Cerebellar cortex (tissue), 1 donor: Measurements from ENCODE around the gene PSME1.

ENCODE experiments used
- DNase-seq: peaks from one replicate; pipeline ENCODE4 v3.0.0-alpha.2; 2015; ENCODE audit warnings: low spot score

Gene PSME1

GRCh38 chr14:24130380-24130716 is 5.6 kb upstream of the PSME1 start, which contains the start of gene FITM1:
FITM1 (plus strand) TSS chr14:24130659; CDS start chr14:24131564, 905 bp downstream.
- DNase-seq, result no peak

DNA sequence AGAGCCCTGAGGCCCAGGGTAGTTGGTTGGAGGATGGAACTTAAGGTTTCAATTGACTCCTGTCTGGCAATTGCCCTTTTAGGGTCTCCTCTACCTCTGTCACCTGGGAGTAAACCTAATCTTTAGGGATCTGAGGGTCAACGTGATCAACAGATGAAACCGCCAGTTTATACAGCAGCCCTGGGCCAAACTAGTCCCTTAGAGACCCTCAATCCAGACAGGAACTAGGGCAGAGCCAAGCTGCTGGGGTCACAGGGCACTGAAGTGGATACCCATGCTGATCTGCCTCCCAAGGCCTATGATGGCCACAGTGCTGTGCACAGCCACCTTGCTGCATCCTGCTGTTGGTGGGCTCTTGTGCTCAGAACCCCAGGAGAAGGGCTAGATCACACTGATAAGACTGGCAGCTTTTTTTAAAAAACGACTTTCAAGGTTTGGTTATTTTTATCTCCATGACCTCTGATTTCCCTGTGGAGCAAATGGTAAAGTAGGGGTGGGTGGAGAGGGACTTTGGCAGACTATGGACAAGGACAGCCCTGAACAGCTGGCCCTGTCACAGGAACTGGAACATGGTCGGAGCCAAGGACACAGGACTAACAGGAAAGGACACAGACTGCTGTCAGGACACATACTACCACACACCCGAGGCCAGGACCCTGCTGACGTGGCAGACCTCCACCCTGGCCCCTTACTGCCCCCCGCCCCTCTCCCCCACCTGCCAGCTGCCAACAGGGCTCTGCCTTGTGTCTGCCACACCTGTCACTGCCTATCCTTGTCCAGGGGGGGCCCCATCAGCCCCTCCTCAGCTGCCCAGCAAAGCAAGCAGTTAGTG is 5.1 kb upstream of the PSME1 start:
- no peak for DNase-seq

- no peak for DNase-seq
These were observed 4.4 kb upstream of the PSME1 start for GRCh38 chr14:24131549-24131966.

GRCh38 chr14:24132061-24132685 is 3.8 kb upstream of the PSME1 start:
- no peak for DNase-seq

- no peak for DNase-seq
These were observed 3.0 kb upstream of the PSME1 start for GRCh38 chr14:24132976-24133375.

GRCh38 chr14:24133735-24134134 is 2.3 kb upstream of the PSME1 start:
- no peak for DNase-seq

GRCh38 chr14:24135584-24135833 is 485 bp upstream of the PSME1 start:
- DNase-seq, result no peak

- DNase-seq, result no peak
These were observed 912 bp downstream of the PSME1 start for GRCh38 chr14:24136684-24137528.

- DNase-seq, result no peak
These were observed 1.8 kb downstream of the PSME1 start for GRCh38 chr14:24137529-24138395.

DNA sequence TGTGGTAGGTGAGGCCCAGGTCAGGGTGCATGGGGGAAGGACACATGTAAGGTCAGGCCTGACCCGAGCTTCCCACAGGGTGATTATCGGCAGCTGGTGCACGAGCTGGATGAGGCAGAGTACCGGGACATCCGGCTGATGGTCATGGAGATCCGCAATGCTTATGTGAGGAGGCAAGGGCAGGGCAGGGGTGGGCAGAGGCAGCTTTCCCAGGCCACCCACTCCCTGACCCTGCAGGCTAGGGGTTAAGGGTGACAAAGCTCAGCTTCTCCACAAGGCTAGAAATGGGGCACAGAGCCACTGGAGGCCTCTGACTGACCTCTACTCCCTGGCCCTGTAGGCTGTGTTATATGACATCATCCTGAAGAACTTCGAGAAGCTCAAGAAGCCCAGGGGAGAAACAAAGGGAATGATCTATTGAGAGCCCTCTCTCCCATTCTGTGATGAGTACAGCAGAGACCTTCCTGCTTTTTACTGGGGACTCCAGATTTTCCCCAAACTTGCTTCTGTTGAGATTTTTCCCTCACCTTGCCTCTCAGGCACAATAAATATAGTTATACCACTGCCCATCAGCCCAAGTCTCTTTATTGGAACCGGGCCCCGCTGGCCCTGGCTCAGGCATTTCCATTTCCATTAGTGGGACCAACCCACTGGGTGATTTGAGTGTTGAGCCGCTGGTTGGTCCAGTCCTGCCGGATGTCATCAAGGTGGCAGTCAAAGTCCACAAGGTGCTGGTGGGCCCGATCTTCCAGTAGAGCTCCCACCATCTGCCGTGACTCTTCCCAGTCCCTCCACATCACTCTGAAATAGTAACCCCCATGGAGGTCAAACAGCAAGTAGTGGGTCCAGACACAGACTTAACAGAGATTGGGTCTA is 2.6 kb downstream of the PSME1 start:
- no peak for DNase-seq

DNA sequence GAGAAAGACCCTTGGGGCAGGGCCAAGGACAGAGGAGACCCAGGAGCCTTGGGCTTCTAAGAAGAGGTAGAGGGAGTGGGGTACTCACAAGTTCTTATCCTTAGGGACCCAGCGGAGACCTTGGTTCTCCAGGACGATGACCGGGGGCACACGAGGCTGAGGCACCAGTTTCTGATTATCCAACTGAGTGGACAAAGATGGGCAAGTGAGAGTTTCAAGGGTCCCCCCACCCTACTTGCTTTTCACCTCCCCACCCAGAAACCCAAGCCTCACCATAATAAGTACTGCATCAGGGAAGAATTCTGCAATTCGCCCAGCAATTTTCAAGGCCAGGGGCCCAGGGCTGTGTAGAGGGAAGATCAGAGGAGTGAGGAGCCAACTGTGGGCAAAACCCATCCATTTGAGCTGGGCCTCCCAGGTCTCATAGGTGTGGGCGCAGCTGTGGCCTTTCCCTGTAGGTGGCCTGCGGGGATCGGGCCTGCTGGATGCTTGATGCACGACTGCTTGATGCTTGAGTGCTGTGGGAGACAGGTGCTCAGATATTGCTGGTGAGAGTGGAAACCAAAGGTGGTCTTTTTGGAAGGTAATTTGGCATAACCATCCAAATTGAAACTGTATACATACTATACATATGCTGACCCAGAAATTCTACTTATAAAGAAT is 3.4 kb downstream of the PSME1 start:
- no peak for DNase-seq

GRCh38 chr14:24141097-24141880 is 5.3 kb downstream of the PSME1 start, which contains the start of gene EMC9:
EMC9 (minus strand) TSS chr14:24141591; CDS start chr14:24141304, 287 bp downstream.
- DNase-seq, result peak; percentile 100

- DNase-seq, result no peak
These were observed 7.5 kb downstream of the PSME1 start for GRCh38 chr14:24143511-24143910.

GRCh38 chr14:24144451-24144850 is 8.5 kb downstream of the PSME1 start:
- no peak for DNase-seq

GRCh38 chr14:24145219-24145618 is 9.2 kb downstream of the PSME1 start:
- DNase-seq, result no peak

DNA sequence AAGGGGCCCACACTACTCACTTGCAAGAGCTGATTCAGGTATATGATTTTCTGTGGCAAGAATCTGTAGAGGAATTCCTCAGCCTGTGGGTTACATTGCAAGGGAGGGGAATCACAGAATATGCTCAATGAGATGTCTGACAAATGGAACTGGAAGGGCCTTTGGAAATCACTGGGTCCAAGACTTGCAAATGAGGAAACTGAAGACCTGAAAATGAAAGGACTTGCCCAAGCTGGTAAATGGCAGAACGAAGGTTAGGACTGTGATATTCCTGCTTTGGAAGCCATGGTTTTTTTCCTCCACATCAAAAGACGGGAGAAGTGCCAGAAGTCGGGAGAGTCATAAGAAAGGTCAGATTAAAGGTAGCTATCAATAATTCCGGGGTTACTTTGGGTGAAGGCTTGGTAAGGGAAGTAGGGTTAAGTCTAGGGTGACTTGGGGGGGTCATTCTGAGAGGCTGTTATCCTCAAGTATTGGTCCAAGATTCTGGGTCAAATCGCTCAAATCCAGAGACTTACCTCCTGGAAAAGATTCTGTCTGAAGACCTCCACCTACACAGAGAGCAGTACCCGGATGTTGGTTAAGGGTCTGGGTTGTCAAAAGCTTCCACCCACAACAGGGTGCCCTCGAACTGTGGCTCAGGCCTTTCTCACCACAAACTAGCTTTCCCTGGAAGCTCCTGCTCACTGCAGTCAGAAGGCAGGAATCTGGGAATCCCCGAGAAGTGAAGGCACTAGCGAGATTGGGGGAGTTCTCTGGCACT is 9.9 kb downstream of the PSME1 start:
- no peak for DNase-seq

DNA sequence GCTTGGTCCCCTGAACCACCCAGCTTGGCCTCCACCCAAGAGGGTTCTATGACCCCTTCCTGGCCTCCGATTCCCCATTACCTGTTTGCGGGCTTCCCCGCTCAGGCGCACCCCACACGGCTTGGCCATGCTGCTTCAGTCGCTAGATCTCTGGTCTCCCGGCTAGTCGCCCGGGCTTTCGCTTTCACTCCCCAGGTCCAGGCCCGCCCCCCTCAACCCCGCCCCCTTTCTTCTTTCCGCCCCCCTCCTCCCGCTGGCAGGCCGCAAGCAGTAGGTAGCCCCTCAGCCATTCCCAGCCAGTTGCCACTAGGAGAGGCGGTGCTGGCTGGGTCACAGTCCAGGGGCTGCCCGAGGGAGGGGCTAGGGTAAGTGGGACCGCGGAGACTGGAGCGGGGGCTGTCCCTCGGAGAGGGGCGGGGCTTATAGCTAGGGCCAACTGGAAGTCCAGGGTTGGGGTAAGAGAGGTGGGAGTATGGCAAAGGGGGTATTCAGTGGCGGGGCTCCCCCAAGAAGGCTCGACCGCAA is 10.5 kb downstream of the PSME1 start, which contains the start of gene PSME2:
Gene PSME2 (minus strand): TSS at position 158 of the 525 bp plus-strand sequence. CDS start 29 bp downstream, at position 129.
- peak; percentile 93 for DNase-seq
